Spleen (tissue), 11 donors: ENCODE data around the gene PTS. TPM values are rescaled to one million over a fixed set of nuclear protein-coding genes. Genes with fewer than 3 reads are reported as not detected.

Source experiments
- DNase-seq: peaks from one replicate; pipeline ENCODE4 v3.0.0-alpha.2; 2020
- H3K27ac ChIP-seq, 8 donors: fragments of 200-600 bp; sonication (generic) in 7 of 8; 1 replicate in 4 of 8; 2 replicates in 4 of 8; pipeline versions ENCODE4 v1.5.0 to v1.8.0; 2016 to 2021; ENCODE audit warnings: inconsistent platforms in 4 of 8, mild to moderate bottlenecking in 4 of 8, moderate library complexity in 1 of 8
- H3K27me3 ChIP-seq, 7 donors: fragments of 200-600 bp; sonication (generic) in 6 of 7; replicated peaks in 1 of 7; 1 replicate in 4 of 7; 2 replicates in 3 of 7; pipeline versions ENCODE4 v1.5.0 to v1.8.0; 2016 to 2021; ENCODE audit warnings: inconsistent platforms in 3 of 7, mild to moderate bottlenecking in 1 of 7
- H3K36me3 ChIP-seq, 6 donors: fragments of 200-600 bp; sonication (generic) in 5 of 6; 1 replicate in 4 of 6; 2 replicates in 2 of 6; pipeline versions ENCODE4 v1.5.0 to v1.8.0; 2016 to 2021; ENCODE audit warnings: inconsistent platforms in 2 of 6
- H3K4me1 ChIP-seq, 6 donors: fragments of 200-600 bp; sonication (generic) in 5 of 6; 1 replicate in 3 of 6; 2 replicates in 3 of 6; pipeline versions ENCODE4 v1.5.0 to v1.8.0; 2016 to 2021; ENCODE audit warnings: inconsistent platforms in 3 of 6
- H3K4me3 ChIP-seq, 8 donors: fragments of 200-600 bp; sonication (generic) in 7 of 8; 1 replicate in 4 of 8; 2 replicates in 4 of 8; pipeline versions ENCODE4 v1.5.0 to v1.8.0; 2016 to 2021; ENCODE audit warnings: inconsistent platforms in 4 of 8, mild to moderate bottlenecking in 4 of 8, moderate library complexity in 2 of 8
- H3K9me3 ChIP-seq, 8 donors: fragments of 200-600 bp; sonication (generic) in 7 of 8; 1 replicate in 4 of 8; 2 replicates in 4 of 8; pipeline versions ENCODE4 v1.5.0 to v1.8.0; 2016 to 2021; ENCODE audit warnings: inconsistent platforms in 4 of 8
- POLR2A ChIP-seq, 3 donors: fragments of 450-650 bp; IDR thresholded peaks; one replicate each; pipeline ENCODE4 v1.5.1; 2017; ENCODE audit warnings: antibody characterized with exemption in 3 of 3, mild to moderate bottlenecking in 1 of 3
- POLR2AphosphoS5 ChIP-seq, 3 donors: sonication (generic); formaldehyde crosslinking; IDR thresholded peaks; one replicate each; pipeline ENCODE4 v1.5.1; 2017; ENCODE audit warnings: antibody characterized with exemption in 3 of 3
- WGBS, 5 donors: extraction: QIAGEN DNeasy Blood & Tissue Kit in 3 of 5; methylation state at CpG; one replicate each; pipeline versions ENCODE4 v1.1.5 to v1.1.7; 2013 to 2018; 5-methylcytosine and 5-hydroxymethylcytosine counted together
- intact Hi-C: fragments of 100-400 bp; cut with DNase I; formaldehyde crosslinking; loops from one replicate; pipeline ENCODE4 v1.15.0; 2023; ENCODE audit warnings: low total_unique reads
- polyA plus RNA-seq, 3 donors: library from polyadenylated mRNA; stranded (reverse); fragments of 200-250 nt; gene quantifications; one replicate each; pipeline ENCODE4 v1.2.1, GENCODE V29; 2013
- total RNA-seq, 7 donors: library from RNA; depleted of rRNA in 3 of 7; stranded (reverse); fragments of >200 nt in 3 of 7; fragmentation: NEBNext Ultra II Directional in 4 of 7; extraction: Animal tissue kit (Norgen Biotek cat#: 25700) in 4 of 7; gene quantifications; one replicate each; pipeline versions ENCODE4 v1.1.0 to v1.2.1, GENCODE V29; 2016 to 2021
- TF ChIP-seq, protein P1 (sequence below), 11 experiments: fragments of 200-600 bp in 7 of 11; fragments of 450-650 bp in 4 of 11; sonication (generic) in 4 of 11; IDR thresholded peaks in 8 of 11; conservative IDR thresholded peaks in 3 of 11; 1 replicate in 7 of 11; 2 replicates in 4 of 11; pipeline versions ENCODE4 v1.4.0 to v1.8.0; 2016 to 2021; ENCODE audit warnings: antibody characterized with exemption in 11 of 11, inconsistent platforms in 4 of 11, mild to moderate bottlenecking in 1 of 11
- donor health status: healthy with polysubstance abuse.
- donor health status: DM: no; HTN: no; CAD: no; lungs with moderate emphysema.
- donor health status: DM: no; HTN: no; CAD: no.
- donor health status: Bipolar disorder and iron deficiency.
- donor health status: healthy.
- donor health status: DM: no; HTN: no; CAD: no.
- donor health status: DM: yes; HTN: yes; CAD: no.

PTS gene
- total and polyA plus RNA-seq, 10 donors: 19.5 to 31.8 (median 23.1) TPM

- intact Hi-C loops: loop anchor here (10.0 kb wide), 2 partner anchors 1071 to 1321 kb away; no protein-coding TSS in a partner anchor
- WGBS, 5 donors: 82 to 90% (median 87%) methylated on average over 4 of the region's 4 CpGs
- no peaks in the 10 kb centered on the region for H3K9me3 ChIP-seq
- no peaks in the 10 kb centered on the region for H3K36me3 ChIP-seq
- no peak overlapping the region for H3K27ac ChIP-seq
- TF ChIP-seq, protein P1, sequence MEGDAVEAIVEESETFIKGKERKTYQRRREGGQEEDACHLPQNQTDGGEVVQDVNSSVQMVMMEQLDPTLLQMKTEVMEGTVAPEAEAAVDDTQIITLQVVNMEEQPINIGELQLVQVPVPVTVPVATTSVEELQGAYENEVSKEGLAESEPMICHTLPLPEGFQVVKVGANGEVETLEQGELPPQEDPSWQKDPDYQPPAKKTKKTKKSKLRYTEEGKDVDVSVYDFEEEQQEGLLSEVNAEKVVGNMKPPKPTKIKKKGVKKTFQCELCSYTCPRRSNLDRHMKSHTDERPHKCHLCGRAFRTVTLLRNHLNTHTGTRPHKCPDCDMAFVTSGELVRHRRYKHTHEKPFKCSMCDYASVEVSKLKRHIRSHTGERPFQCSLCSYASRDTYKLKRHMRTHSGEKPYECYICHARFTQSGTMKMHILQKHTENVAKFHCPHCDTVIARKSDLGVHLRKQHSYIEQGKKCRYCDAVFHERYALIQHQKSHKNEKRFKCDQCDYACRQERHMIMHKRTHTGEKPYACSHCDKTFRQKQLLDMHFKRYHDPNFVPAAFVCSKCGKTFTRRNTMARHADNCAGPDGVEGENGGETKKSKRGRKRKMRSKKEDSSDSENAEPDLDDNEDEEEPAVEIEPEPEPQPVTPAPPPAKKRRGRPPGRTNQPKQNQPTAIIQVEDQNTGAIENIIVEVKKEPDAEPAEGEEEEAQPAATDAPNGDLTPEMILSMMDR (IDR thresholded peaks at IDR 0.05 in 8 of 11, conservative IDR thresholded peaks at IDR 0.05 in 3 of 11): no peak
- TF ChIP-seq POLR2A (IDR thresholded peaks at IDR 0.05) (no peak), POLR2AphosphoS5 (IDR thresholded peaks at IDR 0.05) (no peak)
- peaks cover 0 to 7% (median 0%) of the 10 kb centered on the region in 6 donors for H3K4me1 ChIP-seq
- DNase-seq: no peak
- no peaks in the 10 kb centered on the region for H3K27me3 ChIP-seq
- no peak overlapping the region for H3K4me3 ChIP-seq
Observed at GRCh38 chr11:112213753-112214152, 12.5 kb upstream of the PTS start.

GRCh38 chr11:112215621-112216020 is 10.6 kb upstream of the PTS start:
- Histone ChIP-seq H3K4me3 (no peak overlapping the region), H3K36me3 (no peaks in the 10 kb centered on the region), H3K27ac (no peak overlapping the region), H3K27me3 (no peaks in the 10 kb centered on the region), H3K4me1 (peaks cover 0 to 8% (median 6%) of the 10 kb centered on the region in 6 donors), H3K9me3 (no peaks in the 10 kb centered on the region)
- intact Hi-C loops: loop anchor here (10.0 kb wide), 2 partner anchors 1069 to 1319 kb away; no protein-coding TSS in a partner anchor
- WGBS, 5 donors: 88 to 97% (median 89%) methylated on average over 6 of the region's 6 CpGs
- TF ChIP-seq, protein P1 (IDR thresholded peaks at IDR 0.05 in 8 of 11, conservative IDR thresholded peaks at IDR 0.05 in 3 of 11): no peak
- TF ChIP-seq POLR2A (IDR thresholded peaks at IDR 0.05): no peak
- TF ChIP-seq POLR2AphosphoS5 (IDR thresholded peaks at IDR 0.05): no peak
- DNase-seq: no peak

DNA sequence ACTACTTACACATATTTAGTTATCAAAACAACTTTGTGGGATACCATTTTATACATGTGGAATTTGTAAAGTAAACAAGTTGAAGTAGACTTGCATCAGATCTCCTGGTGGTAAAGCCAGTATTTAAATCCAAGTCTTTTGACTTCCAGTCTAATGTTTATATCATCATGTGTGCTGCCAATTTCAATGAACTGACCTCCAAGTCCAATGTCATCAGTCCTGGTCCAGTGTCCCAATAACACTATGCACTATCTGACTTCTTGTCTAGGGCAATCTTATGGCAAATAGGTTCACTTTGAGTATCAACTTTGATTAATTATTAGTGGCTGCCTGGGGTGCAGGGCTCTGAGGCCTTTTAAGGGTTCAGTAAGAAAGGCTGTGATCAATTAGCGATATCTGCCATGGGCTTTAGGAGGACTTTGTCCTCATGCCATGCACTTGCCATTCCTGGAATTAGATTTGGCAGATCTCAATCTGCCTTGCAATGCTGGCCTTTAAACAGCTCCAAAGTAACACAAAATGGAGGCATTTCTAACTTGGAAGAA is 9.6 kb upstream of the PTS start:
- no peak for DNase-seq
- no peak overlapping the region for H3K4me3 ChIP-seq

More for the DNA sequence above, 9.6 kb upstream of the PTS start:
- H3K27me3 ChIP-seq: no peaks in the 10 kb centered on the region
- no peaks in the 10 kb centered on the region for H3K9me3 ChIP-seq
- H3K27ac ChIP-seq: no peak overlapping the region
- H3K4me1 ChIP-seq: peaks cover 0 to 8% (median 5%) of the 10 kb centered on the region in 6 donors
- TF ChIP-seq POLR2AphosphoS5 (IDR thresholded peaks at IDR 0.05) (no peak), POLR2A (IDR thresholded peaks at IDR 0.05) (no peak)
- TF ChIP-seq, protein P1 (IDR thresholded peaks at IDR 0.05 in 8 of 11, conservative IDR thresholded peaks at IDR 0.05 in 3 of 11): no peak
- H3K36me3 ChIP-seq: no peaks in the 10 kb centered on the region
- intact Hi-C loops: loop anchor here (10.0 kb wide), 2 partner anchors 1068 to 1318 kb away; no protein-coding TSS in a partner anchor
- WGBS, 5 donors: 95 to 100% (median 96%) methylated on average over 1 of the region's 1 CpG
